Kidney (tissue), 14 donors: ENCODE measurements around the gene CCNY. TPM values are rescaled to one million over a fixed set of nuclear protein-coding genes. Genes with fewer than 3 reads are reported as not detected.

ENCODE experiments used
- DNase-seq, 5 donors: peaks; one replicate each; pipeline ENCODE4 v3.0.0-alpha.2; 2013 to 2020
- FAIRE-seq: peaks from 2 replicates; lab custom pipeline; 2012; peaks lifted over from hg19 to GRCh38; lab: Jason Lieb, UNC
- H3K27ac ChIP-seq, 2 donors: one replicate each; pipeline ENCODE4 v1.7.0; 2013; ENCODE audit warnings: low read depth in 2 of 2, low read length in 2 of 2, inconsistent platforms in 1 of 2
- H3K27me3 ChIP-seq: one replicate; pipeline ENCODE4 v1.7.1; 2013; ENCODE audit warnings: low read length, inconsistent platforms; ENCODE audit not compliant: control insufficient read depth, insufficient read depth
- H3K36me3 ChIP-seq, 3 donors: one replicate each; pipeline versions ENCODE4 v1.7.0 to v1.7.1; 2013; ENCODE audit warnings: low read length in 3 of 3, control low read depth in 1 of 3, inconsistent platforms in 1 of 3; ENCODE audit not compliant: insufficient read depth in 3 of 3, control insufficient read depth in 2 of 3
- H3K4me1 ChIP-seq, 3 donors: one replicate each; pipeline versions ENCODE4 v1.7.0 to v1.7.1; 2013; ENCODE audit warnings: low read length in 3 of 3, inconsistent platforms in 1 of 3, low read depth in 1 of 3; ENCODE audit not compliant: control insufficient read depth in 2 of 3, insufficient read depth in 2 of 3
- H3K4me3 ChIP-seq, 3 donors: one replicate each; pipeline versions ENCODE4 v1.7.0 to v1.8.1; 2013; ENCODE audit warnings: low read length in 3 of 3, control low read depth in 1 of 3, inconsistent platforms in 1 of 3
- H3K9ac ChIP-seq, 3 donors: one replicate each; pipeline versions ENCODE4 v1.7.0 to v1.7.1; 2013; ENCODE audit warnings: low read length in 3 of 3, control low read depth in 1 of 3, inconsistent platforms in 1 of 3
- H3K9me3 ChIP-seq, 3 donors: one replicate each; pipeline versions ENCODE4 v1.7.0 to v1.7.1; 2013; ENCODE audit warnings: low read length in 3 of 3, control low read depth in 1 of 3, inconsistent platforms in 1 of 3; ENCODE audit not compliant: control insufficient read depth in 2 of 3, insufficient read depth in 1 of 3
- intact Hi-C: fragments of 100-400 bp; cut with DNase I; formaldehyde crosslinking; loops from one replicate; pipeline ENCODE4 v1.11.1; 2022
- polyA plus RNA-seq: library from polyadenylated mRNA; stranded (reverse); fragments of 350-450 nt; fragmentation: Illumina TruSeq; extraction: RNeasy Lipid Tissue Mini Kit (QIAGEN cat#74804); gene quantifications from one replicate; pipeline ENCODE4 v1.2.3, GENCODE V29; 2014; ENCODE audit warnings: low read depth, low replicate concordance; ENCODE audit not compliant: insufficient read depth
- total RNA-seq: library from RNA; stranded (reverse); fragmentation: NEBNext Ultra II Directional; extraction: Animal tissue kit (Norgen Biotek cat#: 25700); gene quantifications from one replicate; pipeline ENCODE4 v1.2.1, GENCODE V29; 2021
- TF ChIP-seq, protein P1 (sequence below): IDR thresholded peaks from 3 replicates; pipeline ENCODE4 v1.5.1; 2012; ENCODE audit warnings: mild to moderate bottlenecking, moderate library complexity, borderline replicate concordance; ENCODE audit not compliant: insufficient read depth; ENCODE audit errors: extremely low read depth
- donor health status: control.
- donor health status: control.
- donor health status: control.
- donor health status: control.
- donor health status: control.
- donor health status: DM: yes; HTN: yes; CAD: no.
- donor health status: Normal renal cell carcinoma (clear cell type).

The CCNY gene
- total and polyA plus RNA-seq, 2 donors from 2014 or later, result 45.6 to 77.2 TPM

GRCh38 chr10:35420044-35420443 is 83.7 kb downstream of the CCNY start:
- no peak overlapping the region for H3K9ac ChIP-seq

DNA sequence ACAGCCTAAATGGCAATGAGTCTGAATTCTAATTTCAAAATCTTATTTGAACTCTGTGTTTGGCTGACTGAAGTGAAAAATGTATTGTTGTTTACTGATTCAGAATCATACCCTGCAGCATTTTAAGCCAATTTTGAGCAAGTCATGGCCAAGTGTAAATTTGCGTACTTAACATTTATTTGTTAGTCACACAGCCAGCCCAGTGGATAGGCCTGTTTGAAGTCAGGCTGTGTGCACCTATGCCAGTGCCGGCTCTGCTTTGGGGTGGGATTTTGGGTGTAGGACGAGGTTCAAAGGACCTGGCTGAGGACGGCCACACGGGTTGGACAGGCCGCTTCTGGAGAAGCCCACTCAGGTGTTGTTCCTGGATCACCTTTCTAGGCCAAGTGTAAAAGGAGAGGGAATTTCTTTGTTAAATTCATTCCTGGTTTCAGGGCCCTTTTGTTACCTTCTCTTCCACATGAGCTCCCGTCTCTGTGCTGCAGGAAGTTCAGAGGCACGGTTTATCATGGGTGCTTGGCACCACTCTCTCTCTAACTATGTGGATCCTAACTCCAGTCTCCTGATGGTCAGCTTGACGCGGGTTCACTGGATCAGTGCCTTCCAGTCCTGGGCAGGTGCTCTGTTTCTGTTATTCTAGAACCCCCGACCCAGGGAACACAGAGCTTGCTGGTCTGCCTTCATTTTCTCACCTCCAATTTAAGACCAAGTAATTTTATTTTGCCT is 84.7 kb downstream of the CCNY start:
- Histone ChIP-seq H3K27me3 (no peaks in the 10 kb centered on the region), H3K4me1 (peaks cover 0 to 32% (median 16%) of the 10 kb centered on the region in 3 donors), H3K4me3 (no peak overlapping the region), H3K36me3 (no peaks in the 10 kb centered on the region), H3K27ac (no peak overlapping the region), H3K9ac (no peak overlapping the region), H3K9me3 (no peaks in the 10 kb centered on the region)
- intact Hi-C loops, result no loop called here
- DNase-seq (no peak), FAIRE-seq (no peak)
- TF ChIP-seq, protein P1, sequence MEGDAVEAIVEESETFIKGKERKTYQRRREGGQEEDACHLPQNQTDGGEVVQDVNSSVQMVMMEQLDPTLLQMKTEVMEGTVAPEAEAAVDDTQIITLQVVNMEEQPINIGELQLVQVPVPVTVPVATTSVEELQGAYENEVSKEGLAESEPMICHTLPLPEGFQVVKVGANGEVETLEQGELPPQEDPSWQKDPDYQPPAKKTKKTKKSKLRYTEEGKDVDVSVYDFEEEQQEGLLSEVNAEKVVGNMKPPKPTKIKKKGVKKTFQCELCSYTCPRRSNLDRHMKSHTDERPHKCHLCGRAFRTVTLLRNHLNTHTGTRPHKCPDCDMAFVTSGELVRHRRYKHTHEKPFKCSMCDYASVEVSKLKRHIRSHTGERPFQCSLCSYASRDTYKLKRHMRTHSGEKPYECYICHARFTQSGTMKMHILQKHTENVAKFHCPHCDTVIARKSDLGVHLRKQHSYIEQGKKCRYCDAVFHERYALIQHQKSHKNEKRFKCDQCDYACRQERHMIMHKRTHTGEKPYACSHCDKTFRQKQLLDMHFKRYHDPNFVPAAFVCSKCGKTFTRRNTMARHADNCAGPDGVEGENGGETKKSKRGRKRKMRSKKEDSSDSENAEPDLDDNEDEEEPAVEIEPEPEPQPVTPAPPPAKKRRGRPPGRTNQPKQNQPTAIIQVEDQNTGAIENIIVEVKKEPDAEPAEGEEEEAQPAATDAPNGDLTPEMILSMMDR, result no peak

More at GRCh38 chr10:35420044-35420443, 83.7 kb downstream of the CCNY start:
- Histone ChIP-seq H3K9me3 (no peaks in the 10 kb centered on the region), H3K27ac (no peak overlapping the region), H3K36me3 (no peaks in the 10 kb centered on the region), H3K4me1 (peaks cover 0 to 25% (median 15%) of the 10 kb centered on the region in 3 donors), H3K4me3 (no peak overlapping the region), H3K27me3 (no peaks in the 10 kb centered on the region)
- FAIRE-seq (no peak), DNase-seq (no peak)
- TF ChIP-seq, protein P1, result no peak
- intact Hi-C loops, result no loop called here

GRCh38 chr10:35421553-35422178 is 85.4 kb downstream of the CCNY start:
- H3K4me3 ChIP-seq, result no peak overlapping the region
- TF ChIP-seq, protein P1, result no peak
- no peaks in the 10 kb centered on the region for H3K36me3 ChIP-seq
- H3K27me3 ChIP-seq, result no peaks in the 10 kb centered on the region
- intact Hi-C loops, result no loop called here
- H3K4me1 ChIP-seq, result peaks cover 0 to 37% (median 18%) of the 10 kb centered on the region in 3 donors
- H3K9ac ChIP-seq, result no peak overlapping the region
- FAIRE-seq, result no peak
- DNase-seq, result peak in 1 of 5 donors; percentile 29
- H3K9me3 ChIP-seq, result no peaks in the 10 kb centered on the region
- no peak overlapping the region for H3K27ac ChIP-seq
